ENCODE results near the gene GSTA4. TPM values are rescaled to one million over a fixed set of nuclear protein-coding genes. Genes with fewer than 3 reads are reported as not detected.

The GSTA4 gene
- total RNA-seq, 1 experiment from 2014 or later: 20.9 TPM

- H3K9me2 ChIP-seq (replicated peaks; ENCODE audit: low read length): no peaks in the 10 kb centered on the region
- ATAC-seq: no peak
- ChIA-PET CTCF (no interaction called here), POLR2A (ENCODE audit: unreplicated experiment) (no interaction called here)
- H3F3A ChIP-seq (ENCODE audit: low read length, unreplicated experiment): no peaks in the 10 kb centered on the region
- TF ChIP-seq EZH2phosphoT487 (IDR thresholded peaks at IDR 0.05; ENCODE audit: borderline replicate concordance, low read length): no peak
- TF ChIP-seq CTCF (conservative IDR thresholded peaks at IDR 0.05; ENCODE audit: low read depth, low read length): no peak
- TF ChIP-seq EZH2 (IDR thresholded peaks at IDR 0.05; ENCODE audit: low read length, unreplicated experiment): no peak
- no TSS peak for BruUV-seq (replicated peaks)
- no peak for DNase-seq
- H3K4me2 ChIP-seq (ENCODE audit: low read length): no peak overlapping the region
- peaks cover 3% of the 10 kb centered on the region; the same call in 1 of the 2 replicates for H3K36me3 ChIP-seq (ENCODE audit: low read depth, low read length)
- H3K4me3 ChIP-seq (ENCODE audit: low read length): no peak overlapping the region
- H4K20me1 ChIP-seq (ENCODE audit: low read length): no peaks in the 10 kb centered on the region
- H2AFZ ChIP-seq (ENCODE audit: low read length): no peak overlapping the region
- H3K4me1 ChIP-seq (ENCODE audit: insufficient read depth, low read length): no peaks in the 10 kb centered on the region
- no peak overlapping the region for H3K27ac ChIP-seq (ENCODE audit: low read length)
- H3K79me2 ChIP-seq (ENCODE audit: low read length): no peaks in the 10 kb centered on the region
- no peaks in the 10 kb centered on the region for H3K9me3 ChIP-seq (ENCODE audit: low read length)
- H3K9ac ChIP-seq (ENCODE audit: low read length): no peak overlapping the region
- no peaks in the 10 kb centered on the region for H3K27me3 ChIP-seq (ENCODE audit: low read length)
- intact Hi-C loops (cut with micrococcal nuclease): no loop called here
Observed at GRCh38 chr6:53028467-53028866, 33.4 kb upstream of the GSTA4 start.

- no peak for TF ChIP-seq CTCF (conservative IDR thresholded peaks at IDR 0.05; ENCODE audit: low read depth, low read length)
- TF ChIP-seq EZH2 (IDR thresholded peaks at IDR 0.05; ENCODE audit: low read length, unreplicated experiment): no peak
- TF ChIP-seq EZH2phosphoT487 (IDR thresholded peaks at IDR 0.05; ENCODE audit: borderline replicate concordance, low read length): no peak
- H3K9ac ChIP-seq (ENCODE audit: low read length): no peak overlapping the region
- no peaks in the 10 kb centered on the region for H3F3A ChIP-seq (ENCODE audit: low read length, unreplicated experiment)
- ChIA-PET CTCF (no interaction called here), POLR2A (ENCODE audit: unreplicated experiment) (no interaction called here)
- H3K36me3 ChIP-seq (ENCODE audit: low read depth, low read length): peaks cover 3% of the 10 kb centered on the region; the same call in 1 of the 2 replicates
- BruUV-seq (replicated peaks): no TSS peak
- no peak overlapping the region for H3K27ac ChIP-seq (ENCODE audit: low read length)
- no peaks in the 10 kb centered on the region for H3K9me3 ChIP-seq (ENCODE audit: low read length)
- intact Hi-C loops (cut with micrococcal nuclease): no loop called here
- H3K9me2 ChIP-seq (replicated peaks; ENCODE audit: low read length): no peaks in the 10 kb centered on the region
- no peak for ATAC-seq
- no peak overlapping the region for H3K4me3 ChIP-seq (ENCODE audit: low read length)
- H3K4me1 ChIP-seq (ENCODE audit: insufficient read depth, low read length): no peaks in the 10 kb centered on the region
- DNase-seq: no peak
- no peaks in the 10 kb centered on the region for H3K27me3 ChIP-seq (ENCODE audit: low read length)
- H2AFZ ChIP-seq (ENCODE audit: low read length): no peak overlapping the region
- no peak overlapping the region for H3K4me2 ChIP-seq (ENCODE audit: low read length)
- H3K79me2 ChIP-seq (ENCODE audit: low read length): no peaks in the 10 kb centered on the region
- no peaks in the 10 kb centered on the region for H4K20me1 ChIP-seq (ENCODE audit: low read length)
Observed at GRCh38 chr6:53027131-53027718, 32.1 kb upstream of the GSTA4 start.

- ATAC-seq (no peak), DNase-seq (no peak)
- Histone ChIP-seq H3K9me2 (replicated peaks; ENCODE audit: low read length) (no peaks in the 10 kb centered on the region), H3K27ac (ENCODE audit: low read length) (no peak overlapping the region), H3K4me1 (ENCODE audit: insufficient read depth, low read length) (no peaks in the 10 kb centered on the region), H3F3A (ENCODE audit: low read length, unreplicated experiment) (no peaks in the 10 kb centered on the region), H2AFZ (ENCODE audit: low read length) (no peak overlapping the region), H4K20me1 (ENCODE audit: low read length) (no peaks in the 10 kb centered on the region), H3K9ac (ENCODE audit: low read length) (no peak overlapping the region), H3K79me2 (ENCODE audit: low read length) (no peaks in the 10 kb centered on the region), H3K36me3 (ENCODE audit: low read depth, low read length) (peaks cover 3% of the 10 kb centered on the region; the same call in 1 of the 2 replicates), H3K27me3 (ENCODE audit: low read length) (no peaks in the 10 kb centered on the region), H3K9me3 (ENCODE audit: low read length) (no peaks in the 10 kb centered on the region), H3K4me3 (ENCODE audit: low read length) (no peak overlapping the region), H3K4me2 (ENCODE audit: low read length) (no peak overlapping the region)
- no peak for TF ChIP-seq EZH2phosphoT487 (IDR thresholded peaks at IDR 0.05; ENCODE audit: borderline replicate concordance, low read length)
- no peak for TF ChIP-seq CTCF (conservative IDR thresholded peaks at IDR 0.05; ENCODE audit: low read depth, low read length)
- TF ChIP-seq EZH2 (IDR thresholded peaks at IDR 0.05; ENCODE audit: low read length, unreplicated experiment): no peak
- intact Hi-C loops (cut with micrococcal nuclease): no loop called here
- ChIA-PET CTCF (no interaction called here), POLR2A (ENCODE audit: unreplicated experiment) (no interaction called here)
- no TSS peak for BruUV-seq (replicated peaks)
Observed at GRCh38 chr6:53026526-53026925, 31.4 kb upstream of the GSTA4 start.
